ENCODE measurements around the gene PNRC1.
"Not testable (repeated sequence)": the region's sequence is repeated elsewhere in the genome, so short reads cannot be mapped to it uniquely, and the experiment has no call there.

PNRC1 gene

GRCh38 chr6:89063881-89064280 lies 16.7 kb upstream of the PNRC1 start:
- DNase-seq = no peak

- DNase-seq = not testable (repeated sequence)
Measured at GRCh38 chr6:89064931-89065330, 15.6 kb upstream of the PNRC1 start.

- not testable (repeated sequence) for DNase-seq
Measured at GRCh38 chr6:89066121-89066520, 14.4 kb upstream of the PNRC1 start.

GRCh38 chr6:89066940-89067646 lies 13.5 kb upstream of the PNRC1 start:
- DNase-seq = no peak

GRCh38 chr6:89067796-89068195 lies 12.8 kb upstream of the PNRC1 start:
- DNase-seq = no peak

- DNase-seq = no peak
Measured at GRCh38 chr6:89068695-89069094, 11.9 kb upstream of the PNRC1 start.

GRCh38 chr6:89069536-89070163 lies 10.9 kb upstream of the PNRC1 start:
- DNase-seq = no peak

GRCh38 chr6:89071036-89071435 lies 9.5 kb upstream of the PNRC1 start:
- DNase-seq = no peak

- DNase-seq = peak; percentile 94
Measured at GRCh38 chr6:89073014-89073620, 7.4 kb upstream of the PNRC1 start.

- DNase-seq = no peak
Measured at GRCh38 chr6:89073840-89074239, 6.7 kb upstream of the PNRC1 start.

- peak; percentile 65 for DNase-seq
Measured at GRCh38 chr6:89079511-89080234, 878 bp upstream of the PNRC1 start.

GRCh38 chr6:89081129-89081422 lies 525 bp downstream of the PNRC1 start:
- DNase-seq = peak; percentile 37

- DNase-seq = peak; percentile 99
Measured at GRCh38 chr6:89081423-89082322, 1.1 kb downstream of the PNRC1 start.

GRCh38 chr6:89082486-89082891 lies 1.9 kb downstream of the PNRC1 start:
- DNase-seq = peak; percentile 41

GRCh38 chr6:89084542-89084941 lies 4.0 kb downstream of the PNRC1 start:
- no peak for DNase-seq

GRCh38 chr6:89084954-89085353 lies 4.4 kb downstream of the PNRC1 start:
- no peak for DNase-seq

- DNase-seq = no peak
Measured at GRCh38 chr6:89085409-89086205, 5.1 kb downstream of the PNRC1 start.

- DNase-seq = no peak
Measured at GRCh38 chr6:89087881-89088280, 7.3 kb downstream of the PNRC1 start.

GRCh38 chr6:89098461-89098860 lies 17.9 kb downstream of the PNRC1 start:
- no peak for DNase-seq

GRCh38 chr6:89100114-89100513 lies 19.6 kb downstream of the PNRC1 start:
- DNase-seq = no peak

- peak; percentile 30 for DNase-seq
Measured at GRCh38 chr6:89110284-89110683, 29.7 kb downstream of the PNRC1 start.

GRCh38 chr6:89111933-89112332 lies 31.4 kb downstream of the PNRC1 start:
- no peak for DNase-seq
